H9 (cell line): ENCODE data around the gene TMEM174. TPM values are rescaled to one million over a fixed set of nuclear protein-coding genes. Genes with fewer than 3 reads are reported as not detected.

Experiments used
- DNase-seq: peaks from one replicate; pipeline ENCODE4 v3.0.0-alpha.2; 2017
- H2AFZ ChIP-seq: one replicate; pipeline ENCODE4 v1.6.1; 2013; ENCODE audit warnings: mild to moderate bottlenecking, low read length, control low read depth, moderate library complexity
- H2AK5ac ChIP-seq: 2 replicates; pipeline ENCODE4 v1.6.1; 2013; ENCODE audit warnings: low read length, control low read depth, mixed read lengths; ENCODE audit not compliant: insufficient read length
- H2BK120ac ChIP-seq: one replicate; pipeline ENCODE4 v1.6.1; 2013; ENCODE audit warnings: low read depth, mild to moderate bottlenecking, low read length, control low read depth, inconsistent platforms; ENCODE audit not compliant: poor library complexity, severe bottlenecking
- H2BK12ac ChIP-seq: 2 replicates; pipeline ENCODE4 v1.6.1; 2013; ENCODE audit warnings: low read length, control low read depth, mixed read lengths, low read depth; ENCODE audit not compliant: insufficient read length
- H2BK15ac ChIP-seq: 2 replicates; pipeline ENCODE4 v1.6.1; 2013; ENCODE audit warnings: low read depth, low read length, control low read depth
- H2BK20ac ChIP-seq: one replicate; pipeline ENCODE4 v1.6.1; 2013; ENCODE audit warnings: low read depth, mild to moderate bottlenecking, low read length, control low read depth, inconsistent platforms; ENCODE audit not compliant: poor library complexity, severe bottlenecking
- H2BK5ac ChIP-seq: 2 replicates; pipeline ENCODE4 v1.6.1; 2013; ENCODE audit warnings: low read length, control low read depth, mixed read lengths; ENCODE audit not compliant: insufficient read length
- H3K14ac ChIP-seq: 2 replicates; pipeline ENCODE4 v1.6.1; 2013; ENCODE audit warnings: low read length, control low read depth; ENCODE audit not compliant: insufficient read depth
- H3K18ac ChIP-seq: 2 replicates; pipeline ENCODE4 v1.6.1; 2013; ENCODE audit warnings: low read depth, mild to moderate bottlenecking, mixed read lengths, low read length, control low read depth; ENCODE audit not compliant: insufficient read length
- H3K23ac ChIP-seq: 2 replicates; pipeline ENCODE4 v1.6.1; 2013; ENCODE audit warnings: low read length, control low read depth, mixed read lengths, low read depth; ENCODE audit not compliant: insufficient read length
- H3K23me2 ChIP-seq: 2 replicates; pipeline ENCODE4 v1.6.1; 2013; ENCODE audit warnings: low read depth, mild to moderate bottlenecking, mixed read lengths, low read length, control low read depth; ENCODE audit not compliant: insufficient read length, poor library complexity, severe bottlenecking
- H3K27ac ChIP-seq: 2 replicates; pipeline ENCODE4 v1.5.1; 2013; ENCODE audit warnings: low read length, control low read depth, mixed read lengths, low read depth; ENCODE audit not compliant: insufficient read length
- H3K27me3 ChIP-seq: 2 replicates; pipeline ENCODE4 v1.6.1; 2013; ENCODE audit warnings: low read length, control low read depth, inconsistent platforms; ENCODE audit not compliant: insufficient read depth
- H3K4ac ChIP-seq: 2 replicates; pipeline ENCODE4 v1.6.1; 2013; ENCODE audit warnings: low read depth, mild to moderate bottlenecking, control low read depth, inconsistent platforms, low read length, moderate library complexity
- H3K4me1 ChIP-seq: 2 replicates; pipeline ENCODE4 v1.6.1; 2013; ENCODE audit warnings: low read length, control low read depth, inconsistent platforms; ENCODE audit not compliant: insufficient read depth
- H3K4me2 ChIP-seq: 2 replicates; pipeline ENCODE4 v1.6.1; 2013; ENCODE audit warnings: low read length, control low read depth, mixed read lengths; ENCODE audit not compliant: insufficient read length, insufficient read depth
- H3K56ac ChIP-seq: 2 replicates; pipeline ENCODE4 v1.6.1; 2013; ENCODE audit warnings: low read depth, mild to moderate bottlenecking, mixed read lengths, low read length, control low read depth; ENCODE audit not compliant: insufficient read length
- H3K79me1 ChIP-seq: 2 replicates; pipeline ENCODE4 v1.6.1; 2013; ENCODE audit warnings: low read depth, mild to moderate bottlenecking, moderate library complexity, low read length, control low read depth, inconsistent platforms; ENCODE audit not compliant: insufficient read depth, poor library complexity, severe bottlenecking
- H3K79me2 ChIP-seq: 2 replicates; pipeline ENCODE4 v1.6.1; 2013; ENCODE audit warnings: low read length, control low read depth, inconsistent platforms; ENCODE audit not compliant: insufficient read depth
- H3K9ac ChIP-seq: 2 replicates; pipeline ENCODE4 v1.6.1; 2013; ENCODE audit warnings: low read length, control low read depth, mixed read lengths; ENCODE audit not compliant: insufficient read length; ENCODE audit errors: extremely low read depth
- H3K9me3 ChIP-seq: one replicate; pipeline ENCODE4 v1.6.1; 2013; ENCODE audit warnings: low read depth, low read length, inconsistent platforms; ENCODE audit not compliant: control insufficient read depth
- H3T11ph ChIP-seq: one replicate; pipeline ENCODE4 v1.6.1; 2013; ENCODE audit warnings: mild to moderate bottlenecking, low read length, control low read depth, inconsistent platforms
- H4K20me1 ChIP-seq: one replicate; pipeline ENCODE4 v1.6.1; 2013; ENCODE audit not compliant: control insufficient read depth, insufficient read length, insufficient read depth
- H4K5ac ChIP-seq: 2 replicates; pipeline ENCODE4 v1.6.1; 2013; ENCODE audit warnings: low read depth, mild to moderate bottlenecking, mixed read lengths, low read length, control low read depth; ENCODE audit not compliant: insufficient read length
- H4K8ac ChIP-seq: replicated peaks from 2 replicates; pipeline ENCODE4 v1.6.1; 2013; ENCODE audit warnings: low read length, control low read depth, mixed read lengths, low read depth; ENCODE audit not compliant: insufficient read length
- H4K91ac ChIP-seq: 2 replicates; pipeline ENCODE4 v1.6.1; 2013; ENCODE audit warnings: low read depth, mild to moderate bottlenecking, moderate library complexity, mixed read lengths, low read length, control low read depth; ENCODE audit not compliant: insufficient read length
- H3K27ac Mint-ChIP-seq, 3 experiments: 2 replicates in 2 of 3; 3 replicates in 1 of 3; pipeline ENCODE4 v1.8.0; 2020 to 2021; ENCODE audit warnings: mixed read lengths in 3 of 3, mild to moderate bottlenecking in 1 of 3, moderate library complexity in 1 of 3
- H3K27me3 Mint-ChIP-seq: 2 replicates; pipeline ENCODE4 v1.8.0; 2021; ENCODE audit warnings: low read depth, mild to moderate bottlenecking, moderate library complexity, mixed read lengths
- H3K36me3 Mint-ChIP-seq, 3 experiments: 2 replicates in 2 of 3; 3 replicates in 1 of 3; pipeline ENCODE4 v1.8.0; 2020 to 2021; ENCODE audit warnings: low read depth in 3 of 3, mixed read lengths in 3 of 3; ENCODE audit not compliant: insufficient read depth in 1 of 3
- H3K4me1 Mint-ChIP-seq, 2 experiments: 2 replicates each; pipeline ENCODE4 v1.8.0; 2020; ENCODE audit warnings: mixed read lengths in 2 of 2
- H3K4me3 Mint-ChIP-seq, 2 experiments: 2 replicates in 1 of 2; 3 replicates in 1 of 2; pipeline ENCODE4 v1.8.0; 2020 to 2021; ENCODE audit warnings: mild to moderate bottlenecking in 2 of 2, mixed read lengths in 2 of 2, moderate library complexity in 1 of 2
- H3K9me3 Mint-ChIP-seq, 2 experiments: 2 replicates in 1 of 2; 3 replicates in 1 of 2; pipeline ENCODE4 v1.8.0; 2020; ENCODE audit warnings: mild to moderate bottlenecking in 2 of 2, mixed read lengths in 2 of 2, moderate library complexity in 1 of 2
- CTCF ChIP-seq: fragments of 200-600 bp; sonication (generic); conservative IDR thresholded peaks from 3 replicates; pipeline ENCODE4 v1.8.0; 2021; ENCODE audit warnings: antibody characterized with exemption, mild to moderate bottlenecking
- WGBS: extraction: QIAGEN DNeasy Blood & Tissue Kit; methylation state at CpG from one replicate; pipeline ENCODE4 v1.1.7; 2013; ENCODE audit warnings: missing lambda C conversion rate, low lambda C conversion rate, mixed read lengths; ENCODE audit not compliant: insufficient read length; ENCODE audit errors: extremely low coverage; 5-methylcytosine and 5-hydroxymethylcytosine counted together
- total RNA-seq: library from RNA; stranded (reverse); gene quantifications from 2 replicates; pipeline ENCODE4 v1.2.1, GENCODE V29; 2021

Gene TMEM174
- total RNA-seq, 1 experiment from 2014 or later: not detected

DNA sequence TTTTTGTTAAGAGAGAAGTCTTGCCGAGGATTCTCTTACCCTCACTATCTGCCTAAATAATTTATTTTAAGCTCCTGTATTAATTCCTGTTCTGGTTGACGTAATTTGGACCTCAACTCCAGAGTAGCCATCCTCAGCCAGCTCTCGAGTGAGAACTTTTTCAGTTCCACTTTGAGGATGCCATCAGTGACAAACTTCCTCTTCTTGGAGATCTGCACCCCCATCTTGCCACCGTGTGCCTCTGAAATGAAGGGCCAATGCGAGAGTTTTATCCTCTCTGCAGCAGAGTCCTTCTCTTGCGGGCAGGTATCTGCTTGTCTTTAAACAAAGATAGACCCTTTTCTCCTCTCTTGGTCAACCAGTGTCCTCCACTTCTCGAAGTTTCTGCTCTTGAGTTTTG is 19.5 kb upstream of the TMEM174 start:
- Histone ChIP-seq H2BK15ac (no peak overlapping the region), H4K20me1 (no peaks in the 10 kb centered on the region), H3K9me3 (no peaks in the 10 kb centered on the region), H3K79me1 (no peaks in the 10 kb centered on the region), H3K9ac (no peak overlapping the region), H3K18ac (no peak overlapping the region), H2AFZ (no peak overlapping the region), H2BK5ac (no peak overlapping the region), H2BK120ac (no peak overlapping the region), H3K27ac (no peak overlapping the region), H2AK5ac (no peak overlapping the region), H4K8ac (no peak overlapping the region), H2BK12ac (no peak overlapping the region), H3K14ac (no peak overlapping the region), H3K27me3 (no peaks in the 10 kb centered on the region), H3K23me2 (no peaks in the 10 kb centered on the region), H3K4me2 (no peak overlapping the region), H4K91ac (no peak overlapping the region), H3K56ac (no peak overlapping the region), H3K23ac (no peak overlapping the region), H4K5ac (no peak overlapping the region), H3K4me1 (no peaks in the 10 kb centered on the region), H2BK20ac (no peak overlapping the region), H3K79me2 (no peaks in the 10 kb centered on the region), H3K4ac (no peak overlapping the region), H3T11ph (no peak overlapping the region)
- Mint-ChIP-seq H3K4me1 (peaks cover 8 to 11% of the 10 kb centered on the region in 2 experiments; a peak in 3 of 4 replicates), H3K27ac (no peak overlapping the region), H3K4me3 (no peak overlapping the region), H3K9me3 (no peaks in the 10 kb centered on the region), H3K27me3 (peaks cover 4% of the 10 kb centered on the region; the same call in 1 of the 2 replicates), H3K36me3 (no peaks in the 10 kb centered on the region)
- TF ChIP-seq CTCF: no peak
- DNase-seq: no peak
- WGBS: no CpG with 5 or more reads among the region's 7 CpGs
